ENCODE measurements around the gene GHR.

The GHR gene

GRCh38 chr5:42491699-42492098 lies 68.5 kb downstream of the GHR start:
- ATAC-seq: no peak

GRCh38 chr5:42492974-42493373 lies 69.7 kb downstream of the GHR start:
- no peak for ATAC-seq
- TF ChIP-seq ISL1 (CRISPR knock-in tag; IDR thresholded peaks at IDR 0.05) (no peak), OSR1 (CRISPR knock-in tag; IDR thresholded peaks at IDR 0.05) (no peak), ZNF565 (CRISPR knock-in tag; conservative IDR thresholded peaks at IDR 0.05; ENCODE audit: low read depth) (no peak), ZC3H10 (CRISPR knock-in tag; IDR thresholded peaks at IDR 0.05) (no peak), ESRRG (CRISPR knock-in tag; IDR thresholded peaks at IDR 0.05) (no peak), PATZ1 (CRISPR knock-in tag; IDR thresholded peaks at IDR 0.05; ENCODE audit: borderline replicate concordance) (no peak), TCF4 (CRISPR knock-in tag; IDR thresholded peaks at IDR 0.05; ENCODE audit: borderline replicate concordance) (no peak), RARB (CRISPR knock-in tag; IDR thresholded peaks at IDR 0.05) (no peak), PPARA (CRISPR knock-in tag; IDR thresholded peaks at IDR 0.05; ENCODE audit: borderline replicate concordance) (no peak)

More at GRCh38 chr5:42491699-42492098, 68.5 kb downstream of the GHR start:
- no peak for TF ChIP-seq PPARA (CRISPR knock-in tag; IDR thresholded peaks at IDR 0.05; ENCODE audit: borderline replicate concordance)
- TF ChIP-seq POU6F1 (CRISPR knock-in tag; IDR thresholded peaks at IDR 0.05; ENCODE audit: borderline replicate concordance, low read depth): no peak
- TF ChIP-seq ZNF8 (CRISPR knock-in tag; IDR thresholded peaks at IDR 0.05): no peak
- no peak for TF ChIP-seq SNAI2 (CRISPR knock-in tag; IDR thresholded peaks at IDR 0.05)
- TF ChIP-seq ESRRG (CRISPR knock-in tag; IDR thresholded peaks at IDR 0.05): no peak
- TF ChIP-seq TOX (CRISPR knock-in tag; IDR thresholded peaks at IDR 0.05; ENCODE audit: borderline replicate concordance): no peak
- TF ChIP-seq CSRNP3 (CRISPR knock-in tag; IDR thresholded peaks at IDR 0.05): no peak
- TF ChIP-seq CREB5 (CRISPR knock-in tag; IDR thresholded peaks at IDR 0.05; ENCODE audit: low read depth): no peak
- TF ChIP-seq PATZ1 (CRISPR knock-in tag; IDR thresholded peaks at IDR 0.05; ENCODE audit: borderline replicate concordance): no peak
- TF ChIP-seq RARB (CRISPR knock-in tag; IDR thresholded peaks at IDR 0.05): no peak
- TF ChIP-seq ZFP30 (CRISPR knock-in tag; IDR thresholded peaks at IDR 0.05): no peak
- no peak for TF ChIP-seq ZNF565 (CRISPR knock-in tag; conservative IDR thresholded peaks at IDR 0.05; ENCODE audit: low read depth)
- TF ChIP-seq CSDC2 (CRISPR knock-in tag; IDR thresholded peaks at IDR 0.05): no peak
- TF ChIP-seq ZFP3 (CRISPR knock-in tag; IDR thresholded peaks at IDR 0.05): no peak
- TF ChIP-seq GLIS3 (CRISPR knock-in tag; IDR thresholded peaks at IDR 0.05): no peak
- TF ChIP-seq ISL1 (CRISPR knock-in tag; IDR thresholded peaks at IDR 0.05): no peak
- no peak for TF ChIP-seq ARNTL (CRISPR knock-in tag; IDR thresholded peaks at IDR 0.05; ENCODE audit: borderline replicate concordance, low read depth)
- TF ChIP-seq TSHZ2 (CRISPR knock-in tag; IDR thresholded peaks at IDR 0.05): no peak
- TF ChIP-seq BACH2 (CRISPR knock-in tag; IDR thresholded peaks at IDR 0.05; ENCODE audit: borderline replicate concordance): no peak
- TF ChIP-seq TCF4 (CRISPR knock-in tag; IDR thresholded peaks at IDR 0.05; ENCODE audit: borderline replicate concordance): no peak
